Peyer's patch (tissue), 4 donors: Measurements from ENCODE around the gene RABL3. TPM values are rescaled to one million over a fixed set of nuclear protein-coding genes. Genes with fewer than 3 reads are reported as not detected.

Experiments used
- DNase-seq, 3 donors: peaks; one replicate each; pipeline ENCODE4 v3.0.0-alpha.2; 2017 to 2019
- H3K27ac ChIP-seq, 4 donors: fragments of 200-600 bp; sonication (generic); one replicate each; pipeline ENCODE4 v1.5.1; 2016 to 2019
- H3K27me3 ChIP-seq, 2 donors: fragments of 200-600 bp; sonication (generic); one replicate each; pipeline ENCODE4 v1.5.1; 2019
- H3K36me3 ChIP-seq, 3 donors: fragments of 200-600 bp; sonication (generic); one replicate each; pipeline ENCODE4 v1.5.1; 2016 to 2019
- H3K4me1 ChIP-seq, 4 donors: fragments of 200-600 bp; sonication (generic); one replicate each; pipeline ENCODE4 v1.5.1; 2016 to 2019
- H3K4me3 ChIP-seq, 4 donors: fragments of 200-600 bp; sonication (generic); 1 replicate in 3 of 4; 2 replicates in 1 of 4; pipeline ENCODE4 v1.5.1; 2016 to 2019; ENCODE audit warnings: mild to moderate bottlenecking in 1 of 4
- H3K9me3 ChIP-seq, 4 donors: fragments of 200-600 bp; sonication (generic); one replicate each; pipeline ENCODE4 v1.5.1; 2016 to 2019; ENCODE audit warnings: mild to moderate bottlenecking in 1 of 4
- CTCF ChIP-seq, 6 experiments: fragments of 450-650 bp in 4 of 6; fragments of 200-600 bp in 2 of 6; sonication (generic) in 1 of 6; IDR thresholded peaks; one replicate each; pipeline ENCODE4 v1.5.1; 2017 to 2019; ENCODE audit warnings: antibody characterized with exemption in 6 of 6, mild to moderate bottlenecking in 3 of 6, moderate library complexity in 1 of 6
- POLR2A ChIP-seq, 2 donors: fragments of 450-650 bp; IDR thresholded peaks; one replicate each; pipeline ENCODE4 v1.5.1; 2017; ENCODE audit warnings: antibody characterized with exemption in 2 of 2, mild to moderate bottlenecking in 2 of 2, moderate library complexity in 2 of 2
- total RNA-seq, 4 donors: library from RNA; depleted of rRNA; stranded (reverse); fragments of >200 nt; gene quantifications; one replicate each; pipeline ENCODE4 v1.1.0, GENCODE V29; 2016

The RABL3 gene
- total RNA-seq, 4 donors from 2014 or later: 11.4 to 35.5 (median 14.9) TPM

- Histone ChIP-seq H3K4me1 (no peaks in the 10 kb centered on the region), H3K4me3 (no peak overlapping the region), H3K9me3 (no peaks in the 10 kb centered on the region)
Observed at GRCh38 chr3:120749843-120750242, 7.5 kb upstream of the RABL3 start.

DNA sequence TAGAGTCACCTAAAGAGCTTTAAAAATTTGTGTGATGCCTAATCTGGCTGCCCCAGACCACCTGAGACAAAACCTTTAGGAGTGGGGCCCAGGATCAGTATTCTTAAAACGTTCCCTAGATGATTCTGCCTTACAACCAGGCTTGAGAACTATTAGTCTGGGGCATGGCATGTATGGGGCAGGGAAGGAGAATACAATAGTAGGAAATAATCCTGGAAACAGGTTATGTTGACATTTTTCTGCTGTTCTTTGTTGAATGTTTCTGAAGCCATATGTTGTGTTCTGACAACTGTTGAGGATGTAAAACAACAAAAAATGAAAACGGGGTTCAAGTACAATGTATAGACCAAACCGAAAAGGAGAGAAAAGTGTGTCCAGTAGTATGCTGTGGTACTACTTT is 3.1 kb upstream of the RABL3 start:
- peaks cover 0 to 10% (median 2%) of the 10 kb centered on the region in 4 donors for H3K4me1 ChIP-seq
- no peak overlapping the region for H3K4me3 ChIP-seq
- H3K36me3 ChIP-seq: peaks cover 0 to 2% (median 0%) of the 10 kb centered on the region in 3 donors
- TF ChIP-seq POLR2A (IDR thresholded peaks at IDR 0.05): no peak
- no peak for TF ChIP-seq CTCF (IDR thresholded peaks at IDR 0.05)
- no peaks in the 10 kb centered on the region for H3K27me3 ChIP-seq
- DNase-seq: no peak
- H3K27ac ChIP-seq: no peak overlapping the region
- H3K9me3 ChIP-seq: no peaks in the 10 kb centered on the region

More at GRCh38 chr3:120749843-120750242, 7.5 kb upstream of the RABL3 start:
- no peaks in the 10 kb centered on the region for H3K27me3 ChIP-seq
- no peak for DNase-seq
- TF ChIP-seq CTCF (IDR thresholded peaks at IDR 0.05): no peak
- TF ChIP-seq POLR2A (IDR thresholded peaks at IDR 0.05): no peak
- H3K27ac ChIP-seq: no peak overlapping the region
- H3K36me3 ChIP-seq: peaks cover 0 to 15% (median 0%) of the 10 kb centered on the region in 3 donors

DNA sequence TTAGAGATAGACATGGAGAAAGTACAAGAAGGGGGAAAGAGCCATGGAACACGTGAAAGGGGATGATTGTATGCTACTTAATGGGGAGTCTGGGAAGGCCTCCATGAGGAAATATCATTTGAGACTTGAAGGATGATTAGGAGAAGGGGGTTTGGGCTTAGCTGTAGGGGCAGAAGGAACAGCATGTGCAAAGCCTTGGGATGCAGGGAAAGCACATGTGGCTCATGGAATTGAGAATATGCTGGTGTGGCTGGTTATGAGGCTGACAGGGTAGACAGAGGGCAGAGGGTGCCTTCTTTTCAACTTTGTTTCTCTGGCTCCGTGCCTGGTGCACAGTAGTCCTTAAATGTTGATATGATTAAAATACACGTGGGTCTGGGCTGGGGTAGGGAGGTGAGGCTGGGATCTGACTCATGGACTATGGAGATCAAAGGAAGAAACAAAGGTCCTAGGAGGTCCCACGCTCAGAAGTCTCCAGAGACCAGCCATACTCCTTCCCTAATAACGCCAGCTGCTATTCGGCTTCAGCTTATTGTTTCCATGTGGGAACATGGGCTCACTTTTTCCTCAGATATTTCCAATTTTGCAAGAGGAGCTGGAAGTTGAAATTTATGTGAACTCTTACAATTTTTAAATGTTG is 1.4 kb upstream of the RABL3 start:
- no peak overlapping the region for H3K27ac ChIP-seq
- TF ChIP-seq POLR2A (IDR thresholded peaks at IDR 0.05): no peak
- TF ChIP-seq CTCF (IDR thresholded peaks at IDR 0.05): no peak
- no peaks in the 10 kb centered on the region for H3K36me3 ChIP-seq
- peaks cover 0 to 10% (median 2%) of the 10 kb centered on the region in 4 donors for H3K4me1 ChIP-seq
- peak overlapping the region in 3 of 4 donors; percentile 78 to 97 (median 92) for H3K4me3 ChIP-seq
- H3K9me3 ChIP-seq: no peaks in the 10 kb centered on the region
- no peaks in the 10 kb centered on the region for H3K27me3 ChIP-seq
- no peak for DNase-seq

GRCh38 chr3:120742849-120743365 is 591 bp upstream of the RABL3 start:
- DNase-seq: peak in 1 of 3 donors; percentile 58

DNA sequence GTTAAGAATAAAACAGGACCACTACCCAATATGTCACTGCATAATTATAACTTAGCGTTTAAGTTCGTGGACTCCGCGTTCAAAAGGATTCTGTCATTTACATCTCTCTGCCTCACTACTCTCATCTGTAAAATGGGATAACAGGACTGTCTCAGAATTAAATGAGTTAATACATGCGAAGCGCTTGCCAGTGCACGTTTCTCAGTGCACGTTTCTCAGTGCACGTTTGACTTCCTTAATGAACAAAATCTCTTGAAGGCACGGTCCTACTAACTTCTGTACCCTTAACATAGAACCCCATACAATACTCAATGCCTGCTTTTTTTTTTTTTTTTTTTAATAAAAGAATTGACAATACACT is 499 bp downstream of the RABL3 start:
- H3K27me3 ChIP-seq: no peaks in the 10 kb centered on the region
- H3K4me3 ChIP-seq: peak overlapping the region; percentile 63 to 97 (median 85)
- no peaks in the 10 kb centered on the region for H3K9me3 ChIP-seq
- peaks cover 0 to 10% (median 2%) of the 10 kb centered on the region in 4 donors for H3K4me1 ChIP-seq
- peaks cover 0 to 8% (median 0%) of the 10 kb centered on the region in 3 donors for H3K36me3 ChIP-seq
- peak overlapping the region; percentile 89 to 99 (median 94) for H3K27ac ChIP-seq
- TF ChIP-seq CTCF (IDR thresholded peaks at IDR 0.05) (no peak), POLR2A (IDR thresholded peaks at IDR 0.05) (peak in 1 of 2 donors; percentile 6)
- DNase-seq: no peak

More at GRCh38 chr3:120742849-120743365, 591 bp upstream of the RABL3 start:
- Histone ChIP-seq H3K4me3 (peak overlapping the region; percentile 63 to 97 (median 85)), H3K9me3 (no peaks in the 10 kb centered on the region), H3K4me1 (peaks cover 0 to 10% (median 2%) of the 10 kb centered on the region in 4 donors), H3K27me3 (no peaks in the 10 kb centered on the region), H3K36me3 (peaks cover 0 to 4% (median 0%) of the 10 kb centered on the region in 3 donors), H3K27ac (peak overlapping the region; percentile 89 to 99 (median 94))
- TF ChIP-seq POLR2A (IDR thresholded peaks at IDR 0.05) (no peak), CTCF (IDR thresholded peaks at IDR 0.05) (no peak)
